Measurements from ENCODE around the gene BCL2L1. TPM values are rescaled to one million over a fixed set of nuclear protein-coding genes. Genes with fewer than 3 reads are reported as not detected.

BCL2L1 gene
- total and polyA plus RNA-seq, 10 of the 15 experiments (the other 5 are each of a cell fraction or from before 2014, with no cell fraction given), result 0.63 to 67.7 (median 43.6) TPM

GRCh38 chr20:31700747-31701146 is 21.9 kb downstream of the BCL2L1 start:
- ChIA-PET CTCF (interaction anchor here (1.6 to 25.1 kb wide), 6 partner anchors 9 to 131 kb away, joined by 3 to 254 read pairs (median 14); partner anchors contain the start of gene BCL2L1), RAD21 (ENCODE audit: unreplicated experiment) (interaction anchor here (0.8 to 5.3 kb wide), 5 partner anchors 14 to 39 kb away, joined by 3 to 52 read pairs (median 15); partner anchors contain the start of gene BCL2L1), POLR2A (interaction anchor here (0.8 to 5.3 kb wide), 3 partner anchors 16 to 20 kb away, joined by 3 to 25 read pairs (median 23); partner anchors contain the start of gene BCL2L1), SMC1A (ENCODE audit: uncharacterized antibody, unreplicated experiment) (interaction anchor here (0.6 to 4.6 kb wide), 8 partner anchors 9 to 74 kb away, joined by 3 to 56 read pairs (median 14); partner anchors contain the start of gene BCL2L1)
- Histone ChIP-seq H3K27ac (ENCODE audit: control insufficient read depth, insufficient read depth) (no peak overlapping the region), H3K4me1 (ENCODE audit: control insufficient read depth, insufficient read depth, low read length) (peaks cover 28% of the 10 kb centered on the region), H3K36me3 (ENCODE audit: control insufficient read depth in 2 of 2, insufficient read depth in 2 of 2, low read length in 1 of 2) (peaks cover 7 to 8% of the 10 kb centered on the region in 2 experiments; a peak in 3 of 4 replicates), H3K27me3 (replicated peaks in 1 of 2; ENCODE audit: control insufficient read depth in 2 of 2, insufficient read depth in 2 of 2, low read length in 1 of 2) (no peaks in the 10 kb centered on the region), H3K4me3 (no peak overlapping the region), H4K20me1 (ENCODE audit: control insufficient read depth, insufficient read depth) (0 out of 2 replicates have a peak, but pooled peaks cover 2% of the 10 kb centered on the region), H3K9ac (ENCODE audit: control insufficient read depth, insufficient read depth, low read length) (no peak overlapping the region), H3K4me2 (ENCODE audit: control insufficient read depth, insufficient read depth) (no peak overlapping the region), H3K9me3 (replicated peaks; ENCODE audit: control insufficient read depth, insufficient read depth, low read length) (no peaks in the 10 kb centered on the region), H3K79me2 (ENCODE audit: control insufficient read depth, insufficient read depth, low read length) (peaks cover 39% of the 10 kb centered on the region), H2AFZ (ENCODE audit: control insufficient read depth, low read depth, low read length) (no peak overlapping the region)
- in situ Hi-C loops (cut with MboI) (no loop called here), intact Hi-C loops (cut with micrococcal nuclease; ENCODE audit: unreplicated experiment) (no loop called here)
- FAIRE-seq (no peak), DNase-seq (ENCODE audit: low read depth, low spot score) (no peak), ATAC-seq (no peak)
- TF ChIP-seq HDAC6 (IDR thresholded peaks at IDR 0.05; ENCODE audit: unreplicated experiment) (no peak), MTA3 (IDR thresholded peaks at IDR 0.05; ENCODE audit: borderline replicate concordance, low read length) (no peak), GATAD2B (conservative IDR thresholded peaks at IDR 0.05; ENCODE audit: low read depth) (no peak), CEBPB (IDR thresholded peaks at IDR 0.05; ENCODE audit: borderline replicate concordance in 1 of 2, low read depth in 2 of 2, low read length in 2 of 2) (no peak), TCF3 (IDR thresholded peaks at IDR 0.05; ENCODE audit: borderline replicate concordance, insufficient read depth, low read depth, low read length) (no peak), CHD2 (IDR thresholded peaks at IDR 0.05; ENCODE audit: borderline replicate concordance, low read depth, low read length) (no peak), ZZZ3 (IDR thresholded peaks at IDR 0.05; ENCODE audit: control insufficient read depth, insufficient read length, low read depth) (no peak), SKIL (IDR thresholded peaks at IDR 0.05; ENCODE audit: low read depth, poor library complexity, severe bottlenecking) (no peak), STAT3 (IDR thresholded peaks at IDR 0.05; ENCODE audit: low read depth, low read length) (no peak), KDM1A (IDR thresholded peaks at IDR 0.05; ENCODE audit: borderline replicate concordance) (no peak), POLR2AphosphoS2 (IDR thresholded peaks at IDR 0.05; ENCODE audit: low read depth, low read length) (no peak), NFXL1 (IDR thresholded peaks at IDR 0.05; ENCODE audit: borderline replicate concordance) (no peak), TCF7 (IDR thresholded peaks at IDR 0.05; ENCODE audit: borderline replicate concordance) (no peak), BMI1 (IDR thresholded peaks at IDR 0.05; ENCODE audit: borderline replicate concordance) (no peak), TARDBP (IDR thresholded peaks at IDR 0.05; ENCODE audit: borderline replicate concordance) (no peak), RB1 (IDR thresholded peaks at IDR 0.05; ENCODE audit: borderline replicate concordance) (no peak)
- TF ChIP-seq, protein P1, sequence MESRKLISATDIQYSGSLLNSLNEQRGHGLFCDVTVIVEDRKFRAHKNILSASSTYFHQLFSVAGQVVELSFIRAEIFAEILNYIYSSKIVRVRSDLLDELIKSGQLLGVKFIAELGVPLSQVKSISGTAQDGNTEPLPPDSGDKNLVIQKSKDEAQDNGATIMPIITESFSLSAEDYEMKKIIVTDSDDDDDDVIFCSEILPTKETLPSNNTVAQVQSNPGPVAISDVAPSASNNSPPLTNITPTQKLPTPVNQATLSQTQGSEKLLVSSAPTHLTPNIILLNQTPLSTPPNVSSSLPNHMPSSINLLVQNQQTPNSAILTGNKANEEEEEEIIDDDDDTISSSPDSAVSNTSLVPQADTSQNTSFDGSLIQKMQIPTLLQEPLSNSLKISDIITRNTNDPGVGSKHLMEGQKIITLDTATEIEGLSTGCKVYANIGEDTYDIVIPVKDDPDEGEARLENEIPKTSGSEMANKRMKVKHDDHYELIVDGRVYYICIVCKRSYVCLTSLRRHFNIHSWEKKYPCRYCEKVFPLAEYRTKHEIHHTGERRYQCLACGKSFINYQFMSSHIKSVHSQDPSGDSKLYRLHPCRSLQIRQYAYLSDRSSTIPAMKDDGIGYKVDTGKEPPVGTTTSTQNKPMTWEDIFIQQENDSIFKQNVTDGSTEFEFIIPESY (IDR thresholded peaks at IDR 0.05), result no peak
- TF ChIP-seq, protein P2, sequence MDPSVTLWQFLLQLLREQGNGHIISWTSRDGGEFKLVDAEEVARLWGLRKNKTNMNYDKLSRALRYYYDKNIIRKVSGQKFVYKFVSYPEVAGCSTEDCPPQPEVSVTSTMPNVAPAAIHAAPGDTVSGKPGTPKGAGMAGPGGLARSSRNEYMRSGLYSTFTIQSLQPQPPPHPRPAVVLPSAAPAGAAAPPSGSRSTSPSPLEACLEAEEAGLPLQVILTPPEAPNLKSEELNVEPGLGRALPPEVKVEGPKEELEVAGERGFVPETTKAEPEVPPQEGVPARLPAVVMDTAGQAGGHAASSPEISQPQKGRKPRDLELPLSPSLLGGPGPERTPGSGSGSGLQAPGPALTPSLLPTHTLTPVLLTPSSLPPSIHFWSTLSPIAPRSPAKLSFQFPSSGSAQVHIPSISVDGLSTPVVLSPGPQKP (IDR thresholded peaks at IDR 0.05; ENCODE audit: low read depth, low read length), result no peak
- TF ChIP-seq, protein P3, sequence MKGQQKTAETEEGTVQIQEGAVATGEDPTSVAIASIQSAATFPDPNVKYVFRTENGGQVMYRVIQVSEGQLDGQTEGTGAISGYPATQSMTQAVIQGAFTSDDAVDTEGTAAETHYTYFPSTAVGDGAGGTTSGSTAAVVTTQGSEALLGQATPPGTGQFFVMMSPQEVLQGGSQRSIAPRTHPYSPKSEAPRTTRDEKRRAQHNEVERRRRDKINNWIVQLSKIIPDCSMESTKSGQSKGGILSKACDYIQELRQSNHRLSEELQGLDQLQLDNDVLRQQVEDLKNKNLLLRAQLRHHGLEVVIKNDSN (IDR thresholded peaks at IDR 0.05; ENCODE audit: borderline replicate concordance, extremely low read length, insufficient read depth, low read depth, low read length), result no peak
- BruUV-seq (replicated peaks), result no TSS peak
- WGBS (ENCODE audit: insufficient coverage, insufficient replicate concordance, low lambda C conversion rate, missing lambda C conversion rate), result 87% methylated on average over 5 of the region's 5 CpGs
